GM12878 (cell line): Measurements from ENCODE around the gene ECT2L. TPM values are rescaled to one million over a fixed set of nuclear protein-coding genes. Genes with fewer than 3 reads are reported as not detected.

Experiments used
- BRCA1 ChIP-seq: IDR thresholded peaks from 2 replicates; pipeline ENCODE4 v1.6.1; 2011; ENCODE audit warnings: low read depth, low read length, improper control_type of control experiment
- CREM ChIP-seq: IDR thresholded peaks from 2 replicates; pipeline ENCODE4 v1.6.1; 2014; ENCODE audit warnings: antibody characterized with exemption, low read depth
- EED ChIP-seq: sonication (generic); IDR thresholded peaks from 2 replicates; pipeline ENCODE4 v1.6.1; 2016; ENCODE audit warnings: antibody characterized with exemption, low read depth
- FOS ChIP-seq: IDR thresholded peaks from 3 replicates; pipeline ENCODE4 v1.6.1; 2011; ENCODE audit warnings: borderline replicate concordance; ENCODE audit not compliant: insufficient read length; ENCODE audit errors: extremely low read depth
- MYB ChIP-seq: fragments of 150-350 bp; IDR thresholded peaks from 2 replicates; pipeline ENCODE4 v1.6.1; 2014; ENCODE audit warnings: mild to moderate bottlenecking, low read depth, low read length, borderline replicate concordance
- PAX5 ChIP-seq: IDR thresholded peaks from 2 replicates; pipeline ENCODE4 v1.6.1; 2011; ENCODE audit warnings: low read depth, low read length, borderline replicate concordance
- PKNOX1 ChIP-seq: fragments of 450-650 bp; IDR thresholded peaks from 2 replicates; pipeline ENCODE4 v1.6.1; 2016; ENCODE audit warnings: mild to moderate bottlenecking
- POU2F2 ChIP-seq: IDR thresholded peaks from 3 replicates; pipeline ENCODE4 v1.6.1; 2011; ENCODE audit warnings: low read depth, mild to moderate bottlenecking, low read length, borderline replicate concordance
- SIX5 ChIP-seq: IDR thresholded peaks from 2 replicates; pipeline ENCODE4 v1.6.1; 2011; ENCODE audit warnings: mild to moderate bottlenecking, low read depth, low read length, moderate library complexity; ENCODE audit not compliant: severe bottlenecking
- SPI1 ChIP-seq: IDR thresholded peaks from 2 replicates; pipeline ENCODE4 v1.6.1; 2011; ENCODE audit warnings: low read depth, mild to moderate bottlenecking, low read length, moderate library complexity, borderline replicate concordance; ENCODE audit not compliant: insufficient read depth
- ZNF217 ChIP-seq: fragments of 450-650 bp; IDR thresholded peaks from 2 replicates; pipeline ENCODE4 v1.6.1; 2017; ENCODE audit warnings: antibody characterized with exemption, mild to moderate bottlenecking
- ZNF274 ChIP-seq: IDR thresholded peaks from one replicate; pipeline ENCODE4 v1.8.0; 2011; ENCODE audit not compliant: insufficient read length, insufficient read depth
- polyA plus RNA-seq, 11 experiments: library from polyadenylated mRNA; depleted of rRNA in 4 of 11; unstranded in 6 of 11; stranded (reverse) in 5 of 11; fragments of >200 nt; fragmentation: Nextera tagmentation in 4 of 11; fragmentation: Illumina TruSeq in 1 of 11; extraction: Ambion mirVana in 4 of 11; extraction: Trizol in 1 of 11; gene quantifications; 1 replicate in 1 of 11; 2 replicates in 10 of 11; pipeline versions ENCODE4 v1.2.1 to v1.2.3, GENCODE V29; 2011 to 2016; ENCODE audit warnings: inconsistent platforms in 2 of 11, missing spikeins in 2 of 11, low read depth in 1 of 11
- total RNA-seq, 4 experiments: library from RNA; depleted of rRNA in 3 of 4; stranded (reverse); fragments of >200 nt in 3 of 4; fragmentation: Illumina TruSeq in 1 of 4; extraction: Trizol in 1 of 4; gene quantifications; 2 replicates each; pipeline versions ENCODE4 v1.2.1 to v1.2.3, GENCODE V29; 2013 to 2021
- TF ChIP-seq, protein P1 (sequence below): fragments of 450-650 bp; IDR thresholded peaks from 2 replicates; pipeline ENCODE4 v1.6.1; 2017; ENCODE audit warnings: mild to moderate bottlenecking, moderate library complexity
- TF ChIP-seq, protein P2 (sequence below): fragments of 150-350 bp; IDR thresholded peaks from 2 replicates; pipeline ENCODE4 v1.6.1; 2016; ENCODE audit warnings: low read depth, low read length
- TF ChIP-seq, protein P3 (sequence below): IDR thresholded peaks from 2 replicates; pipeline ENCODE4 v1.6.1; 2011; ENCODE audit warnings: mild to moderate bottlenecking, low read depth, low read length, moderate library complexity; ENCODE audit not compliant: insufficient replicate concordance
- TF ChIP-seq, protein P4 (sequence below): IDR thresholded peaks from 2 replicates; pipeline ENCODE4 v1.6.1; 2012; ENCODE audit warnings: low read depth, low read length, improper control_type of control experiment

Gene ECT2L
- total and polyA plus RNA-seq, 10 of the 15 experiments (the other 5 are each of a cell fraction or from before 2014, with no cell fraction given), result 0.05 to 0.09 TPM; not detected in 8

DNA sequence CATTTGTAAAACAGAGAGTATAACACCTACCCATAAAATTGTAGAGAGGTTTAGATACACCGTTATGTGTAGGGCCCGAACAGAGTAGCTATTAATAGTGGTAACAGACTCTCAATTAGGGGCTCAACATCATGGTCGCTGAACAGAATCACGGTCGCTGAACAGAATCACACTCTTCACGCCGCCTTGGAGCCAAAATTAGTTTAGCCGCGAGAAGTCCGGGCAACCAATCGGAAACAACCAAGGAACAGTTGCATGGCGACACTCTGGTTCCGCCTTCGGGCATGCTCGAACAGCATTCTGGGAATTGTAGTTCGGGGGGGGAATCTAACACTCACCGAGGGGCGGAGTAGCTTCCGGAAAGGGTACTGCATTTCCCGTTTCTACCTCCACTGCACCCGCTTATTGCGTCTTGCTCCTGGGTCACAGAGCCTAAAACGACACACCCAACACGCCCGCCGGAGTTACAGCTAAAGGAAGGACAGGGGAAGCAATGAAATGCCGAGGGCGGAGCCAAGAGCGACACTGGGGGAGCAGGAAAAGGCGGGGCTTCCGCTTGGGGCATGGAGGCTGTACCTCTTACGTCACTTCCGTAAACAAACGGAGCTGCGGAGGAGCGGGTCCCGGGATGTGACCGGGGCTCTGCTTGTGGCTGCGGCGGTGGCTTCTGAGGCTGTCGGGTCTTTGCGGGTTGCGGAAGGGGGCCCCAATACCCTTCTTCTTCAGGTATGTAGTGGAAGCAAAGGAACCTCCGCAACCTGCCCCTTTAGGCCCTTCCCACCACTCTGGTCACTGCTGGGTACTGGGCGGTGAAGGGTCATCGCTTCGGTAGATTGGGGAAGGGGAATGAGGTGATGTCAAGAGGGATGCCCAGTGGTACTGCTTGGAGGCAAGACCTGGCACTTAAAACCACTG, 22.5 kb upstream of the ECT2L start, which contains the start of gene CCDC28A (continued):
- TF ChIP-seq, protein P1, sequence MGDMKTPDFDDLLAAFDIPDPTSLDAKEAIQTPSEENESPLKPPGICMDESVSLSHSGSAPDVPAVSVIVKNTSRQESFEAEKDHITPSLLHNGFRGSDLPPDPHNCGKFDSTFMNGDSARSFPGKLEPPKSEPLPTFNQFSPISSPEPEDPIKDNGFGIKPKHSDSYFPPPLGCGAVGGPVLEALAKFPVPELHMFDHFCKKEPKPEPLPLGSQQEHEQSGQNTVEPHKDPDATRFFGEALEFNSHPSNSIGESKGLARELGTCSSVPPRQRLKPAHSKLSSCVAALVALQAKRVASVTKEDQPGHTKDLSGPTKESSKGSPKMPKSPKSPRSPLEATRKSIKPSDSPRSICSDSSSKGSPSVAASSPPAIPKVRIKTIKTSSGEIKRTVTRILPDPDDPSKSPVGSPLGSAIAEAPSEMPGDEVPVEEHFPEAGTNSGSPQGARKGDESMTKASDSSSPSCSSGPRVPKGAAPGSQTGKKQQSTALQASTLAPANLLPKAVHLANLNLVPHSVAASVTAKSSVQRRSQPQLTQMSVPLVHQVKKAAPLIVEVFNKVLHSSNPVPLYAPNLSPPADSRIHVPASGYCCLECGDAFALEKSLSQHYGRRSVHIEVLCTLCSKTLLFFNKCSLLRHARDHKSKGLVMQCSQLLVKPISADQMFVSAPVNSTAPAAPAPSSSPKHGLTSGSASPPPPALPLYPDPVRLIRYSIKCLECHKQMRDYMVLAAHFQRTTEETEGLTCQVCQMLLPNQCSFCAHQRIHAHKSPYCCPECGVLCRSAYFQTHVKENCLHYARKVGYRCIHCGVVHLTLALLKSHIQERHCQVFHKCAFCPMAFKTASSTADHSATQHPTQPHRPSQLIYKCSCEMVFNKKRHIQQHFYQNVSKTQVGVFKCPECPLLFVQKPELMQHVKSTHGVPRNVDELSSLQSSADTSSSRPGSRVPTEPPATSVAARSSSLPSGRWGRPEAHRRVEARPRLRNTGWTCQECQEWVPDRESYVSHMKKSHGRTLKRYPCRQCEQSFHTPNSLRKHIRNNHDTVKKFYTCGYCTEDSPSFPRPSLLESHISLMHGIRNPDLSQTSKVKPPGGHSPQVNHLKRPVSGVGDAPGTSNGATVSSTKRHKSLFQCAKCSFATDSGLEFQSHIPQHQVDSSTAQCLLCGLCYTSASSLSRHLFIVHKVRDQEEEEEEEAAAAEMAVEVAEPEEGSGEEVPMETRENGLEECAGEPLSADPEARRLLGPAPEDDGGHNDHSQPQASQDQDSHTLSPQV, result no peak
- TF ChIP-seq BRCA1, result 0 out of 2 replicates have a peak, but pooled peaks have one; percentile 41
- TF ChIP-seq FOS, result no peak
- TF ChIP-seq, protein P2, sequence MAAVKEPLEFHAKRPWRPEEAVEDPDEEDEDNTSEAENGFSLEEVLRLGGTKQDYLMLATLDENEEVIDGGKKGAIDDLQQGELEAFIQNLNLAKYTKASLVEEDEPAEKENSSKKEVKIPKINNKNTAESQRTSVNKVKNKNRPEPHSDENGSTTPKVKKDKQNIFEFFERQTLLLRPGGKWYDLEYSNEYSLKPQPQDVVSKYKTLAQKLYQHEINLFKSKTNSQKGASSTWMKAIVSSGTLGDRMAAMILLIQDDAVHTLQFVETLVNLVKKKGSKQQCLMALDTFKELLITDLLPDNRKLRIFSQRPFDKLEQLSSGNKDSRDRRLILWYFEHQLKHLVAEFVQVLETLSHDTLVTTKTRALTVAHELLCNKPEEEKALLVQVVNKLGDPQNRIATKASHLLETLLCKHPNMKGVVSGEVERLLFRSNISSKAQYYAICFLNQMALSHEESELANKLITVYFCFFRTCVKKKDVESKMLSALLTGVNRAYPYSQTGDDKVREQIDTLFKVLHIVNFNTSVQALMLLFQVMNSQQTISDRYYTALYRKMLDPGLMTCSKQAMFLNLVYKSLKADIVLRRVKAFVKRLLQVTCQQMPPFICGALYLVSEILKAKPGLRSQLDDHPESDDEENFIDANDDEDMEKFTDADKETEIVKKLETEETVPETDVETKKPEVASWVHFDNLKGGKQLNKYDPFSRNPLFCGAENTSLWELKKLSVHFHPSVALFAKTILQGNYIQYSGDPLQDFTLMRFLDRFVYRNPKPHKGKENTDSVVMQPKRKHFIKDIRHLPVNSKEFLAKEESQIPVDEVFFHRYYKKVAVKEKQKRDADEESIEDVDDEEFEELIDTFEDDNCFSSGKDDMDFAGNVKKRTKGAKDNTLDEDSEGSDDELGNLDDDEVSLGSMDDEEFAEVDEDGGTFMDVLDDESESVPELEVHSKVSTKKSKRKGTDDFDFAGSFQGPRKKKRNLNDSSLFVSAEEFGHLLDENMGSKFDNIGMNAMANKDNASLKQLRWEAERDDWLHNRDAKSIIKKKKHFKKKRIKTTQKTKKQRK, result no peak
- TF ChIP-seq POU2F2, result peak; percentile 30; the same call in 1 of the 3 replicates
- TF ChIP-seq CREM, result peak; percentile 96
- TF ChIP-seq, protein P3, sequence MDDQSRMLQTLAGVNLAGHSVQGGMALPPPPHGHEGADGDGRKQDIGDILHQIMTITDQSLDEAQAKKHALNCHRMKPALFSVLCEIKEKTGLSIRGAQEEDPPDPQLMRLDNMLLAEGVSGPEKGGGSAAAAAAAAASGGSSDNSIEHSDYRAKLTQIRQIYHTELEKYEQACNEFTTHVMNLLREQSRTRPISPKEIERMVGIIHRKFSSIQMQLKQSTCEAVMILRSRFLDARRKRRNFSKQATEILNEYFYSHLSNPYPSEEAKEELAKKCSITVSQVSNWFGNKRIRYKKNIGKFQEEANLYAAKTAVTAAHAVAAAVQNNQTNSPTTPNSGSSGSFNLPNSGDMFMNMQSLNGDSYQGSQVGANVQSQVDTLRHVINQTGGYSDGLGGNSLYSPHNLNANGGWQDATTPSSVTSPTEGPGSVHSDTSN, result peak; percentile 75
- TF ChIP-seq, protein P4, sequence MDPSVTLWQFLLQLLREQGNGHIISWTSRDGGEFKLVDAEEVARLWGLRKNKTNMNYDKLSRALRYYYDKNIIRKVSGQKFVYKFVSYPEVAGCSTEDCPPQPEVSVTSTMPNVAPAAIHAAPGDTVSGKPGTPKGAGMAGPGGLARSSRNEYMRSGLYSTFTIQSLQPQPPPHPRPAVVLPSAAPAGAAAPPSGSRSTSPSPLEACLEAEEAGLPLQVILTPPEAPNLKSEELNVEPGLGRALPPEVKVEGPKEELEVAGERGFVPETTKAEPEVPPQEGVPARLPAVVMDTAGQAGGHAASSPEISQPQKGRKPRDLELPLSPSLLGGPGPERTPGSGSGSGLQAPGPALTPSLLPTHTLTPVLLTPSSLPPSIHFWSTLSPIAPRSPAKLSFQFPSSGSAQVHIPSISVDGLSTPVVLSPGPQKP, result no peak
- TF ChIP-seq SPI1, result no peak
- TF ChIP-seq ZNF274, result no peak
- TF ChIP-seq PKNOX1, result peak; percentile 94
- TF ChIP-seq EED, result no peak
- peak; percentile 84 for TF ChIP-seq SIX5
- TF ChIP-seq ZNF217, result no peak
- no peak for TF ChIP-seq MYB
- TF ChIP-seq PAX5, result peak; percentile 60; the same call in 1 of the 2 replicates
